ENCODE results near the gene KCND2.

Gene KCND2

DNA sequence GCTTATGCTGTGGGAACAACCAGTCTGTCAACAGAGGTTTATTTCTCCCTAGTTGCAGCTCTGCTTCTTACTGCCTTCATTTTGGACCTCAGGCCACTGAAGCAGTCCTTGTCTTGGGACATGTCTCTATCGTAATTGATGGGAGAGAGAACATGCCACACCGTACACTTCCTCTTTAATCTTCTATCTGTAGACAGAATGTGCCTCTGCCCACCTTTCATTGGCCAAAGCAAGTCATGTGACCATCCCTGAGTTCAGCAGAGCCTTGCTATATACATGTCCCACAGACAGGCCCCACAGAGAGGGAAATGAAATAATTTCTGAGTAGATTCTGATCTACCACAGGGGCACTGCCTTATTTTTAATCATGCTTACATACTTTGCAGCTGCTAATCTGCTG lies 98.0 kb downstream of the KCND2 start:
- H3K4me1 ChIP-seq (ENCODE audit: insufficient read depth, low read length): no peaks in the 10 kb centered on the region
- H3K9ac ChIP-seq (ENCODE audit: low read depth, low read length): no peak overlapping the region
- no peaks in the 10 kb centered on the region for H3K9me3 ChIP-seq (ENCODE audit: insufficient read depth, low read depth, low read length)
- H3K27me3 ChIP-seq (ENCODE audit: insufficient read depth, low read length): no peaks in the 10 kb centered on the region
- WGBS: 97% methylated on average over 2 of the region's 2 CpGs
- no peak overlapping the region for H3K4me3 ChIP-seq (ENCODE audit: low read length)
- no peak overlapping the region for H3K27ac ChIP-seq (ENCODE audit: low read depth, low read length)
- no peaks in the 10 kb centered on the region for H3K36me3 ChIP-seq (ENCODE audit: insufficient read depth, low read length)

DNA sequence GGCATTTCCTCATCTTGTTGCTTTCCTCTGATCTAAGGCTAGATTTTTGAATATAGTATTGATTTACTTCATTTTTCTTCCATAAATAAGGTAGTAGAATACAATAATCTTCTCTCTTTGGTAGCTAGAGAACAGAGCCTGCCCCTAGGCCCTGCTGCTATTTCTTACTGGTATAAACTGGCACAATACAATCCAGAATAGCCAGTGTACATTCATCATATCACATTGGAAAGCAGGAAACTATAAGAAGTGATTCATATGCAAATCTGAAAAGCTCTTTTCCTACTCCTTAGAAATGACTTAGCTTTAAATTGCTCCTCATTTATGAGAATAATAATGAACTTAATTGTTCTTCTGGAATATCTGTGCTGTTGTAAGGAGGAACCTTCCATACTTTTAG lies 100.2 kb downstream of the KCND2 start:
- Histone ChIP-seq H3K4me1 (ENCODE audit: insufficient read depth, low read length) (no peaks in the 10 kb centered on the region), H3K27me3 (ENCODE audit: insufficient read depth, low read length) (no peaks in the 10 kb centered on the region), H3K36me3 (ENCODE audit: insufficient read depth, low read length) (no peaks in the 10 kb centered on the region), H3K27ac (ENCODE audit: low read depth, low read length) (no peak overlapping the region), H3K9me3 (ENCODE audit: insufficient read depth, low read depth, low read length) (no peaks in the 10 kb centered on the region), H3K9ac (ENCODE audit: low read depth, low read length) (no peak overlapping the region), H3K4me3 (ENCODE audit: low read length) (no peak overlapping the region)

DNA sequence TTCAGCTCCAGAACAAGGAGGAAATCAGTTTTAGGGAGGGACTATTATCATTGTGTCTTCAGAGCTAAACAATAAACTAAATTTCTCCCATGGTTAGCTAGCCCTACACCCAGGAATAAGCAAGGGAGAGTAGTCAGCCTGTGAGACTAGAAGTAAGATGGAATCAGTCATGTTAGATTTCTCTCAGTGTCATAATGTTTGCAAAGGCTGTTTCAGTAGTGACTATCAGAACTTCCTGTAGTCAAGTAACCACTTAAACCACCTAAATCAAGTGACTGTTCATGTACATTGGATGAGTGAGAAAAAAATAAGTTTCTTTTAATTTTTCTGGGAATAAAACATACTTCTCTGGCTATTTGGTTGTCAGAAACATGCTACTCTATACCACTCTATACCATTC lies 121.6 kb downstream of the KCND2 start:
- no peaks in the 10 kb centered on the region for H3K4me1 ChIP-seq (ENCODE audit: insufficient read depth, low read length)
- H3K9me3 ChIP-seq (ENCODE audit: insufficient read depth, low read depth, low read length): no peaks in the 10 kb centered on the region
- no peak overlapping the region for H3K4me3 ChIP-seq (ENCODE audit: low read length)
- H3K36me3 ChIP-seq (ENCODE audit: insufficient read depth, low read length): no peaks in the 10 kb centered on the region
- no peak overlapping the region for H3K27ac ChIP-seq (ENCODE audit: low read depth, low read length)
- no peak overlapping the region for H3K9ac ChIP-seq (ENCODE audit: low read depth, low read length)
- no peaks in the 10 kb centered on the region for H3K27me3 ChIP-seq (ENCODE audit: insufficient read depth, low read length)

DNA sequence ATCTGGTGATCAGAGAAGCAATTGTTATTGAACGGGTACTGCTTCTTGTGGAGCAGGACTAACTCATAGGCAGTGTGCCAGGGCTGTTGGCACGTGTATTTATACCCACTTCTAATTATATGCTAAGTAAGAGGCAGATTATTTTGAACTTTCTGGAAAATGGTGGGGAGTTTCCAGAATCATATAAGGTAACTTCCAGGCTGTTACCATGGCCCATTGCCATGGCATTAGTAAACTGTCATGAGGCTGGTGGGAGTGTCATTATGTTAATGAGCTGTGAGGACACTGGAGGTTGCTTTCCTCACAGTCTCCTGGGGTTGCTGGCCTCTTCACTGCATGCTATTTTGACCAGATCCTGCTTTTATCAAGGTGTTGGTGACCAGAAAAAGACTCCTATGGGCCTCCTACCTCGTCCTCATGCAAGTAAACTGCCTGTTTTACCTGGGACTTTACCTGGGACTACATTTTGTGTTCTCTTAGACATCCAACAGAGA lies 122.6 kb downstream of the KCND2 start:
- WGBS: 97% methylated on average over 2 of the region's 3 CpGs
- Histone ChIP-seq H3K4me3 (ENCODE audit: low read length) (no peak overlapping the region), H3K27me3 (ENCODE audit: insufficient read depth, low read length) (no peaks in the 10 kb centered on the region)

DNA sequence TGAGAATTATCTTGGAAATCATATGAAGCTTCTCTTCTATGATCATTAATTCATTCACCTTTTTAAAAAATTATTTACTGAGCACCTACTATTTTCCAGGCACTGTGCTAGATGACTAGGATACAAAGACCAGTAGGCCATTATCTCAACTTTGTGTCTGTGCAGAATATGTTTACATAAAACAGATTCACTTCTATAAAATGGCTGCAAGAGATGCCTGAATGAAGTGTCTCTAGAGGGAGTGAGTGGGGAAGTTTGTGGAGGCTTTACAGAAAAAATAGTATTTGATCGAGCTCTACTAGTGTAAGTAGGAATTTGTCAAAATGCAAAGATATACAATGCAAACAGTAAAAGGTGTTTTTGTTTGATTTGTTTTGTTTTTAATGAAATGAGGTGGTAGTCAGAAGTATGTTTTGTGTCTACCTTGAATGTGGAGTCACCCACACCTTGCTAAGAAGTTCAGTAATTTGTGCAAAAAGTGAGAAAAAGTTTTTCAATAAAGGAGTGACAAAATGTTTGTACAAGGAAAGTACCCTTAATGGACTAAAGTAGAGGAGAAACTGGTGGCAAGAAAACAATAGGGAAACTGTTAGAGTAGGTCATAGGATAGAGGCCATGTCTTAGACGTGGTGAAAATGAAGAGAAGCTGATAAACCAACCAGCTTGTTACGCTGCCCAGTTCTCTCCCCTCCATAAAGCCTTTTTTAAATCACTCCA lies 125.5 kb downstream of the KCND2 start:
- Histone ChIP-seq H3K4me3 (ENCODE audit: low read length) (no peak overlapping the region), H3K36me3 (ENCODE audit: insufficient read depth, low read length) (no peaks in the 10 kb centered on the region), H3K9ac (ENCODE audit: low read depth, low read length) (no peak overlapping the region), H3K27ac (ENCODE audit: low read depth, low read length) (no peak overlapping the region), H3K9me3 (ENCODE audit: insufficient read depth, low read depth, low read length) (no peaks in the 10 kb centered on the region), H3K27me3 (ENCODE audit: insufficient read depth, low read length) (no peaks in the 10 kb centered on the region), H3K4me1 (ENCODE audit: insufficient read depth, low read length) (peaks cover 15% of the 10 kb centered on the region)
- 95% methylated on average over 3 of the region's 3 CpGs for WGBS

More for the DNA sequence above, 122.6 kb downstream of the KCND2 start:
- Histone ChIP-seq H3K9ac (ENCODE audit: low read depth, low read length) (no peak overlapping the region), H3K9me3 (ENCODE audit: insufficient read depth, low read depth, low read length) (no peaks in the 10 kb centered on the region), H3K4me1 (ENCODE audit: insufficient read depth, low read length) (no peaks in the 10 kb centered on the region), H3K36me3 (ENCODE audit: insufficient read depth, low read length) (no peaks in the 10 kb centered on the region), H3K27ac (ENCODE audit: low read depth, low read length) (no peak overlapping the region)

DNA sequence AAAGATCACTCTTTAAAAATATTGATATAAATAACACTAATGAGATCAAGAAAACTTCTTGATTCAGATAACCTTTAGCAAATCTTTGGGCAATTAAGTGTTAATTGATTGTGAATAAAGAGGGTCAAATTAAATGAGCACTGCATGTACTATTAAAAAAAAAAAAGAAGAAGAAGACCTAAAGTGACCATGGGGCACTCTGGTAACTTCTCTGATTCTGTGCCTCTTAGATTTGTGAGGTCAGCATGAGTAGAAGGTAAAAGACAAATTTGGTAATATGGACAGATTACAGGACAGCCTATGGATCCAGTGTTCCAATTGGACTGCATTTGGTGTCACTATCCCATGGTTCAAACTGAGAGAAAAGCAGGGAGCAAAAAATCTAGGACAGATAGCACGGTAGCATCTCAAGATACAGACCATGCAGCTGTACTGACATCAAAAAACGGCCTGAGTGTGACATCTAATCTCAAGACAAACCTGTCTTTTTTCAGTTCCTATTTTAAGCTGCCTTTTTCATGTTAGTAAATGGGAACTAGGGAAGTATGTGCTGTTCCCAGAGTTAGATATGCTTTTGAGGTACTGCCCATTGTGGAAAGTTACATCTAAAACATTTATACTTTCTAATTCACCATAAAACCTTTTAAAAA lies 128.0 kb downstream of the KCND2 start:
- H3K36me3 ChIP-seq (ENCODE audit: insufficient read depth, low read length): no peaks in the 10 kb centered on the region
- peaks cover 15% of the 10 kb centered on the region for H3K4me1 ChIP-seq (ENCODE audit: insufficient read depth, low read length)
- H3K27me3 ChIP-seq (ENCODE audit: insufficient read depth, low read length): no peaks in the 10 kb centered on the region
- H3K27ac ChIP-seq (ENCODE audit: low read depth, low read length): no peak overlapping the region
- WGBS: 87% methylated on average over 2 of the region's 2 CpGs
- no peak overlapping the region for H3K9ac ChIP-seq (ENCODE audit: low read depth, low read length)
- no peak overlapping the region for H3K4me3 ChIP-seq (ENCODE audit: low read length)
- no peaks in the 10 kb centered on the region for H3K9me3 ChIP-seq (ENCODE audit: insufficient read depth, low read depth, low read length)

DNA sequence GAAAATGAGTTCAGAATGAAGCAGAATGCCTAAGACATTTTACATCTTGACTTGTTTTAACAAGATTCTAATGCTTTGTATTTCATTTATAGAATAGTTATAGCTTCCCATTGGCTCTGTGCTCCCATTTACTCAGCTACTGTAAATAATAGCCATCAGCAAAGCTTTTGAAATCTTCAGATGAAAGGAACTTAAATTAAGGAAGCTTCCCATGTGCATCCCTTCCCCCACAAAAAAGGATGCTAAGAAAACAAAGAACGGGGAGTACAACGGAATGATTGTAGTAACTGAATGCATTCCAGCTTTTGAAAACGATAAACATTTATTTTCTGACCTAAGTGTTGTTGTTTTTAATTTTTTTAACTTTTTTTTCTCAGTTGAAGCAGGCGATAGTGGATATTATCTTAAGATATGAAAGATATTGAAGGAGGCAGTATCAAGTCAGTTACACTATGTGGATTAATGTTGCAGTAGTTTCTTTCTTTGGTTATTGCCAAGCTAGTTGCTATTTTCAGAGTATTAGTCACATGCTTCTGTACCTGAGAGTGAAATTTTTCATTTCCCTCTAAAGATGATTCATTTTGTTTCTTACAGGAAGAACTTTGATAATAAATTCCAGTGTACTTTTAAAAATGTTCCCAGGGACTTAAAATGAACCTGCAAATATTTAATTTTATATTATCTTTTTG lies 129.2 kb downstream of the KCND2 start:
- Histone ChIP-seq H3K27me3 (ENCODE audit: insufficient read depth, low read length) (no peaks in the 10 kb centered on the region), H3K36me3 (ENCODE audit: insufficient read depth, low read length) (no peaks in the 10 kb centered on the region), H3K9ac (ENCODE audit: low read depth, low read length) (no peak overlapping the region), H3K27ac (ENCODE audit: low read depth, low read length) (no peak overlapping the region), H3K9me3 (ENCODE audit: insufficient read depth, low read depth, low read length) (no peaks in the 10 kb centered on the region), H3K4me3 (ENCODE audit: low read length) (no peak overlapping the region), H3K4me1 (ENCODE audit: insufficient read depth, low read length) (peaks cover 15% of the 10 kb centered on the region)
- WGBS: 69% methylated on average over 4 of the region's 4 CpGs

DNA sequence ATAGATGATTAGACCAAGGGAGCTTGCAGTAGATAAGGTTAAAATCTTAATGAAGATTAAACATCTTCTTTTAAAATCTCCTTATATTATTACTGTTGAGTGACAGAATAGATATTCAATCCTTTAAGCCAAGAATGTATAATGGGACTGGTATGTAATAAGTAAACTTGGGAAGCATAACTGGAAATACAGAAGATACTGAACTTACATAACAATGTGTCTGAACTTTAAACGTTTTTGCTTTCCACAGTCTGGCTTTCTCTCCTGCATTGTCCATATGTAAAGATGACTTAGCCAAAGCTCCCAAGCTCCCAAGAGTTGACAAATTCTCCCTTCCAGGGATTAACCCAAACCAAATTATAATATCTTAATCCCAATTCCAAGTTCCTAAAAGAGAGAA lies 129.8 kb downstream of the KCND2 start:
- 50% methylated on average over 1 of the region's 1 CpG for WGBS
- Histone ChIP-seq H3K9me3 (ENCODE audit: insufficient read depth, low read depth, low read length) (no peaks in the 10 kb centered on the region), H3K36me3 (ENCODE audit: insufficient read depth, low read length) (no peaks in the 10 kb centered on the region), H3K4me3 (ENCODE audit: low read length) (no peak overlapping the region), H3K27me3 (ENCODE audit: insufficient read depth, low read length) (no peaks in the 10 kb centered on the region), H3K27ac (ENCODE audit: low read depth, low read length) (no peak overlapping the region), H3K4me1 (ENCODE audit: insufficient read depth, low read length) (peaks cover 15% of the 10 kb centered on the region), H3K9ac (ENCODE audit: low read depth, low read length) (no peak overlapping the region)

DNA sequence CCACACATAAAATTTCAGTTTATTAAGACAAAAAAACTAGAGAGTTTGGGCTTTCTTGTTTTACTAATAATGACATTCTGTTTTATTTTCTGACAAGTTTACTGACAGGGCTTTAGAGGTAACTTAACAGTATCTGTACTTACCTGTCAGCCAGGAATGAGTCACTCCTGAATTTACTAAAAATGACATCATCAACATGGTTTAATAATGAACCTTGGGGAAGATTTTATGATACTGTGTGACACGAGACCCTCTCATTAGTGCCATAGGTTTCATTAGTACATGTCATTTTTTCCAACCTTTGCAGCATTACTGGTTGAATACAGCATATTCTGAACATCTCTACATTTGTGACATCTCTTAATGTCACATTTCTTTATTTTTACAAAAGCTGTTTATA lies 131.1 kb downstream of the KCND2 start:
- H3K9ac ChIP-seq (ENCODE audit: low read depth, low read length): no peak overlapping the region
- H3K27me3 ChIP-seq (ENCODE audit: insufficient read depth, low read length): no peaks in the 10 kb centered on the region
- H3K27ac ChIP-seq (ENCODE audit: low read depth, low read length): no peak overlapping the region
- peaks cover 15% of the 10 kb centered on the region for H3K4me1 ChIP-seq (ENCODE audit: insufficient read depth, low read length)
- H3K4me3 ChIP-seq (ENCODE audit: low read length): no peak overlapping the region
- WGBS: 81% methylated on average over 1 of the region's 1 CpG
- H3K36me3 ChIP-seq (ENCODE audit: insufficient read depth, low read length): no peaks in the 10 kb centered on the region
- H3K9me3 ChIP-seq (ENCODE audit: insufficient read depth, low read depth, low read length): no peaks in the 10 kb centered on the region

DNA sequence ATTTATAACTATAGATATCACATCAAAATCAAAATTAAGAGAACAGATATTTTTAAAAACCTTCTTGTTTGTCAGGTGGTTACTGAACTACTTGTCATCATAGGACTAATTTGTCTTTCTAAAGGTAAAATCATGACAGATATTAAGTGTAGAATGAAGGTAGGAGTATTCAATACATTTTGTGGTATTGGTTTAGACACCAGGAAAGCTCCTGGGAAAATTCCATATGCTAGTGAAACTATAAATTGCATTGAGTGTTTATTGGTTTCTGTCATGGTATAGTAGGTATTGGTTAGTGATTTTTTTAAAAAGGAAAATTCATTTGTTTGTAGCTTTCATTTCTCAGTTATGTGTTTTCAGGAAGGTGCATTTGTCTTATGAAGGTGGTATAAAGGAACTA lies 132.7 kb downstream of the KCND2 start:
- Histone ChIP-seq H3K27ac (ENCODE audit: low read depth, low read length) (no peak overlapping the region), H3K4me1 (ENCODE audit: insufficient read depth, low read length) (peaks cover 15% of the 10 kb centered on the region), H3K4me3 (ENCODE audit: low read length) (no peak overlapping the region), H3K9ac (ENCODE audit: low read depth, low read length) (no peak overlapping the region), H3K9me3 (ENCODE audit: insufficient read depth, low read depth, low read length) (no peaks in the 10 kb centered on the region), H3K27me3 (ENCODE audit: insufficient read depth, low read length) (no peaks in the 10 kb centered on the region), H3K36me3 (ENCODE audit: insufficient read depth, low read length) (no peaks in the 10 kb centered on the region)

DNA sequence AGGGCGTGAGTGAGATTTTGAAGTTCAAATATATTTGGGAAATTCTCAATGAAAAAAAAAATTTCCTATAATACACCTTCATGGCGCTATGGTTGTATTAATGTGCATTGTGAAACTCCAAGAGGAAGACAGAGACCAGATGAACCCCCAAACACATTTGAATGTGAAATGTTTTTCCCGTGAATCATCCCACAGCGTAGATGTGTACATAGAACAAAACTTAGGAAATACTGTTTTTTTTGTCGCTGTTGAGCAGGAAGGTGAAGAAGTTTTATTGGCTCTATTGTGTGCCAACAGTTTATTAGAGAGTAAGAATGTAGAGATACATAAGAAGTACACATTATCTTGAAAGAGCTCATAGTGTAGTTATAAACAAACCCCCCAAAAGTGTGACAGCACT lies 134.0 kb downstream of the KCND2 start:
- Histone ChIP-seq H3K4me1 (ENCODE audit: insufficient read depth, low read length) (peaks cover 11% of the 10 kb centered on the region), H3K27ac (ENCODE audit: low read depth, low read length) (no peak overlapping the region), H3K4me3 (ENCODE audit: low read length) (no peak overlapping the region), H3K36me3 (ENCODE audit: insufficient read depth, low read length) (no peaks in the 10 kb centered on the region), H3K27me3 (ENCODE audit: insufficient read depth, low read length) (no peaks in the 10 kb centered on the region), H3K9ac (ENCODE audit: low read depth, low read length) (no peak overlapping the region), H3K9me3 (ENCODE audit: insufficient read depth, low read depth, low read length) (no peaks in the 10 kb centered on the region)
- 96% methylated on average over 4 of the region's 5 CpGs for WGBS
